ENCODE measurements around the gene NME4. TPM values are rescaled to one million over a fixed set of nuclear protein-coding genes. Genes with fewer than 3 reads are reported as not detected.
"Not testable (repeated sequence)": the region's sequence is repeated elsewhere in the genome, so short reads cannot be mapped to it uniquely, and the experiment has no call there.

NME4 gene
- total RNA-seq, 1 experiment from 2014 or later, result 68.2 TPM

- POLR2A ChIA-PET, result no interaction called here
- no peaks in the 10 kb centered on the region for H3K79me2 ChIP-seq (ENCODE audit: insufficient read depth, low read length)
- DNase-seq (ENCODE audit: low read depth, low spot score) (peak; percentile 43), ATAC-seq (peak; percentile 94)
- no peaks in the 10 kb centered on the region for H3K36me3 ChIP-seq (ENCODE audit: control insufficient read depth in 1 of 2, insufficient read depth in 2 of 2, low read length in 2 of 2)
- CTCF ChIA-PET, result interaction anchor here (0.8 to 2.2 kb wide), 5 partner anchors 8 to 296 kb away, joined by 3 to 21 read pairs (median 10); partner anchors contain the start of genes AXIN1 and MRPL28
- H3K9me2 ChIP-seq (ENCODE audit: insufficient read depth), result no peaks in the 10 kb centered on the region
- H3K4me1 ChIP-seq (ENCODE audit: control insufficient read depth in 1 of 2, insufficient read depth in 2 of 2, low read length in 2 of 2), result no peaks in the 10 kb centered on the region
- peak overlapping the region; percentile 56 for H3K4me2 ChIP-seq (ENCODE audit: low read length)
- H4K20me1 ChIP-seq (ENCODE audit: insufficient read depth), result no peaks in the 10 kb centered on the region
- RAD21 ChIA-PET (ENCODE audit: low non-redundant PET in 1 of 2, low total read pairs in 2 of 2, uncharacterized antibody in 2 of 2, unreplicated experiment in 2 of 2), result interaction anchor here (0.8 to 1.5 kb wide), 3 partner anchors 9 to 255 kb away, joined by 3 to 6 read pairs (median 4); partner anchors contain the start of gene AXIN1 (in 1 of the 2)
- no TSS peak for BruUV-seq (replicated peaks)
- no peak overlapping the region for H3K9ac ChIP-seq (ENCODE audit: low read length)
- TF ChIP-seq POLR2A (IDR thresholded peaks at IDR 0.05; ENCODE audit: borderline replicate concordance, extremely low read depth, insufficient read depth, insufficient read length), result no peak
- peak; percentile 64 to 73 (median 64); a peak in 5 of 6 replicates for TF ChIP-seq CTCF (IDR thresholded peaks at IDR 0.05 in 2 of 3, conservative IDR thresholded peaks at IDR 0.05 in 1 of 3; ENCODE audit: borderline replicate concordance in 1 of 3, insufficient read depth in 1 of 3, low read depth in 2 of 3, low read length in 2 of 3)
- no peak for TF ChIP-seq REST (IDR thresholded peaks at IDR 0.05; ENCODE audit: low read depth)
- TF ChIP-seq EZH2phosphoT487 (IDR thresholded peaks at IDR 0.05; ENCODE audit: borderline replicate concordance), result no peak
- TF ChIP-seq RAD21 (IDR thresholded peaks at IDR 0.05; ENCODE audit: low read depth), result peak; percentile 93
- intact Hi-C loops (cut with micrococcal nuclease), result loop anchor here (1.0 kb wide), 1 partner anchor 255 kb away; no protein-coding TSS in a partner anchor
- H3K27me3 ChIP-seq (ENCODE audit: insufficient read depth, low read length), result no peaks in the 10 kb centered on the region
- H3K27ac ChIP-seq (ENCODE audit: low read depth, low read length), result peak overlapping the region; percentile 22; the same call in 1 of the 2 replicates
- no peak overlapping the region for H2AFZ ChIP-seq (ENCODE audit: low read depth, low read length, poor library complexity, severe bottlenecking)
- no peak overlapping the region for H3K4me3 ChIP-seq (replicated peaks in 1 of 2; ENCODE audit: low read depth in 1 of 2, low read length in 2 of 2)
- no peaks in the 10 kb centered on the region for H3K9me3 ChIP-seq (ENCODE audit: control insufficient read depth in 1 of 2, insufficient read depth in 1 of 2, low read depth in 1 of 2, low read length in 2 of 2)
These were observed 34.9 kb upstream of the NME4 start for GRCh38 chr16:361872-362701.

GRCh38 chr16:362702-362999 is 34.3 kb upstream of the NME4 start:
- H3K79me2 ChIP-seq (ENCODE audit: insufficient read depth, low read length); H3K36me3 ChIP-seq (ENCODE audit: control insufficient read depth in 1 of 2, insufficient read depth in 2 of 2, low read length in 2 of 2); H3K9me3 ChIP-seq (ENCODE audit: control insufficient read depth in 1 of 2, insufficient read depth in 1 of 2, low read depth in 1 of 2, low read length in 2 of 2); POLR2A ChIA-PET; H3K27me3 ChIP-seq (ENCODE audit: insufficient read depth, low read length); H3K27ac ChIP-seq (ENCODE audit: low read depth, low read length); H3K9ac ChIP-seq (ENCODE audit: low read length); DNase-seq (ENCODE audit: low read depth, low spot score); H2AFZ ChIP-seq (ENCODE audit: low read depth, low read length, poor library complexity, severe bottlenecking); H3K4me1 ChIP-seq (ENCODE audit: control insufficient read depth in 1 of 2, insufficient read depth in 2 of 2, low read length in 2 of 2); H4K20me1 ChIP-seq (ENCODE audit: insufficient read depth); H3K4me3 ChIP-seq (replicated peaks in 1 of 2; ENCODE audit: low read depth in 1 of 2, low read length in 2 of 2); ATAC-seq; H3K9me2 ChIP-seq (ENCODE audit: insufficient read depth); BruUV-seq (replicated peaks): not testable (repeated sequence)
- peak overlapping the region; percentile 56; the same call in 1 of the 2 replicates for H3K4me2 ChIP-seq (ENCODE audit: low read length)
- RAD21 ChIA-PET (ENCODE audit: low non-redundant PET in 1 of 2, low total read pairs in 2 of 2, uncharacterized antibody in 2 of 2, unreplicated experiment in 2 of 2), result interaction anchor here (1.4 to 1.5 kb wide), 2 partner anchors 10 to 256 kb away, joined by 3 to 6 read pairs; partner anchors contain the start of gene AXIN1 (in 1 of the 2)
- intact Hi-C loops (cut with micrococcal nuclease), result loop anchor here (1.0 kb wide), 1 partner anchor 255 kb away; no protein-coding TSS in a partner anchor
- CTCF ChIA-PET, result interaction anchor here (1.2 to 2.2 kb wide), 4 partner anchors 10 to 297 kb away, joined by 9 to 21 read pairs (median 11); partner anchors contain the start of gene AXIN1

Data from HCT116 (cell line).